Tibial nerve (tissue), 4 donors: Measurements from ENCODE around the gene NNT. TPM values are rescaled to one million over a fixed set of nuclear protein-coding genes. Genes with fewer than 3 reads are reported as not detected.
"Not testable (repeated sequence)": the region's sequence is repeated elsewhere in the genome, so short reads cannot be mapped to it uniquely, and the experiment has no call there.

Source experiments
- DNase-seq, 2 donors: peaks; one replicate each; pipeline ENCODE4 v3.0.0-alpha.2; 2019; ENCODE audit warnings: low spot score in 2 of 2
- H3K27ac ChIP-seq, 4 donors: fragments of 200-600 bp; sonication (generic) in 3 of 4; one replicate each; pipeline ENCODE4 v1.5.1; 2017 to 2019; ENCODE audit warnings: mild to moderate bottlenecking in 1 of 4
- H3K27me3 ChIP-seq, 2 donors: fragments of 200-600 bp; sonication (generic) in 1 of 2; one replicate each; pipeline versions ENCODE4 v1.5.1 to v1.6.0; 2017 to 2019
- H3K36me3 ChIP-seq, 3 donors: fragments of 200-600 bp; sonication (generic); one replicate each; pipeline ENCODE4 v1.5.1; 2018 to 2019
- H3K4me1 ChIP-seq, 4 donors: fragments of 200-600 bp; sonication (generic) in 3 of 4; one replicate each; pipeline ENCODE4 v1.5.1; 2017 to 2019
- H3K4me3 ChIP-seq, 4 donors: fragments of 200-600 bp; sonication (generic) in 3 of 4; one replicate each; pipeline ENCODE4 v1.5.1; 2017 to 2019; ENCODE audit warnings: mild to moderate bottlenecking in 1 of 4, moderate library complexity in 1 of 4
- H3K9me3 ChIP-seq, 4 donors: fragments of 200-600 bp; sonication (generic) in 3 of 4; one replicate each; pipeline ENCODE4 v1.5.1; 2017 to 2019
- EP300 ChIP-seq, 2 donors: sonication (generic); formaldehyde crosslinking; IDR thresholded peaks; one replicate each; pipeline ENCODE4 v1.6.1; 2017; ENCODE audit warnings: antibody characterized with exemption in 2 of 2, mild to moderate bottlenecking in 1 of 2
- POLR2A ChIP-seq, 2 donors: fragments of 450-650 bp; IDR thresholded peaks; one replicate each; pipeline ENCODE4 v1.6.1; 2017; ENCODE audit warnings: antibody characterized with exemption in 2 of 2, mild to moderate bottlenecking in 2 of 2, moderate library complexity in 2 of 2
- WGBS, 2 donors: methylation state at CpG; one replicate each; pipeline ENCODE4 v1.1.5; 2018; 5-methylcytosine and 5-hydroxymethylcytosine counted together
- total RNA-seq, 4 donors: library from RNA; depleted of rRNA; stranded (reverse); fragments of >200 nt; gene quantifications; one replicate each; pipeline ENCODE4 v1.1.0, GENCODE V29; 2016
- TF ChIP-seq, protein P1 (sequence below), 5 experiments: fragments of 200-600 bp in 3 of 5; fragments of 450-650 bp in 2 of 5; sonication (generic) in 3 of 5; IDR thresholded peaks; one replicate each; pipeline ENCODE4 v1.5.1; 2016 to 2019; ENCODE audit warnings: antibody characterized with exemption in 5 of 5, mild to moderate bottlenecking in 3 of 5, moderate library complexity in 2 of 5

NNT gene
- total RNA-seq, 4 donors from 2014 or later: 36.3 to 47.1 (median 42.7) TPM

DNA sequence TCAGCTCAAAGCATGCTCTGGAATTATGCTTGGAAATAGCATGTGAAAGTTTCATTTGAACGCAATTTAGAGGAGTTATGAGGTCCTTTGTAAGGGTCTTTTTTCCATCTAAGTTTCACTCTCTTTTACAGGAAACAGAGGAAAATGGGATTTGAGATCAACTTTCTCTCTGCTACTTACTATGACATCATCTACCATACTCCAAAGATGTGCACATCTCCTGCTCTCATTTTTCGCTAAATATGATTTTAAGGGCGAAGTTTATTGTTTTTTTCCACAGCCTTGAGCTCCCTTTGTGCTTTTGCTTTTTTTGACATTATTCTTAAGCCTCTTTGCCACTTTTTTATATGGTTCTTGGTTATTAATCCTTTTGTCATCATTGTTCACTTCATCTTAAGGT, 125.6 kb downstream of the NNT start:
- Histone ChIP-seq H3K9me3 (no peaks in the 10 kb centered on the region), H3K27me3 (no peaks in the 10 kb centered on the region), H3K4me1 (peaks cover 0 to 10% (median 0%) of the 10 kb centered on the region in 4 donors), H3K36me3 (no peaks in the 10 kb centered on the region), H3K27ac (no peak overlapping the region), H3K4me3 (no peak overlapping the region)
- 76 to 81% methylated on average over 3 of the region's 3 CpGs for WGBS, 2 donors
- no peak for DNase-seq
- TF ChIP-seq, protein P1, sequence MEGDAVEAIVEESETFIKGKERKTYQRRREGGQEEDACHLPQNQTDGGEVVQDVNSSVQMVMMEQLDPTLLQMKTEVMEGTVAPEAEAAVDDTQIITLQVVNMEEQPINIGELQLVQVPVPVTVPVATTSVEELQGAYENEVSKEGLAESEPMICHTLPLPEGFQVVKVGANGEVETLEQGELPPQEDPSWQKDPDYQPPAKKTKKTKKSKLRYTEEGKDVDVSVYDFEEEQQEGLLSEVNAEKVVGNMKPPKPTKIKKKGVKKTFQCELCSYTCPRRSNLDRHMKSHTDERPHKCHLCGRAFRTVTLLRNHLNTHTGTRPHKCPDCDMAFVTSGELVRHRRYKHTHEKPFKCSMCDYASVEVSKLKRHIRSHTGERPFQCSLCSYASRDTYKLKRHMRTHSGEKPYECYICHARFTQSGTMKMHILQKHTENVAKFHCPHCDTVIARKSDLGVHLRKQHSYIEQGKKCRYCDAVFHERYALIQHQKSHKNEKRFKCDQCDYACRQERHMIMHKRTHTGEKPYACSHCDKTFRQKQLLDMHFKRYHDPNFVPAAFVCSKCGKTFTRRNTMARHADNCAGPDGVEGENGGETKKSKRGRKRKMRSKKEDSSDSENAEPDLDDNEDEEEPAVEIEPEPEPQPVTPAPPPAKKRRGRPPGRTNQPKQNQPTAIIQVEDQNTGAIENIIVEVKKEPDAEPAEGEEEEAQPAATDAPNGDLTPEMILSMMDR (IDR thresholded peaks at IDR 0.05): no peak
- no peak for TF ChIP-seq POLR2A (IDR thresholded peaks at IDR 0.05)
- no peak for TF ChIP-seq EP300 (IDR thresholded peaks at IDR 0.05)

GRCh38 chr5:43729846-43730478, 127.0 kb downstream of the NNT start:
- Histone ChIP-seq H3K4me1 (peaks cover 0 to 10% (median 0%) of the 10 kb centered on the region in 4 donors), H3K27ac (no peak overlapping the region), H3K36me3 (no peaks in the 10 kb centered on the region), H3K9me3 (no peaks in the 10 kb centered on the region), H3K27me3 (no peaks in the 10 kb centered on the region), H3K4me3 (no peak overlapping the region)
- 26% methylated on average over 2 of the region's 2 CpGs for WGBS, 2 donors
- TF ChIP-seq, protein P1 (IDR thresholded peaks at IDR 0.05): peak; percentile 44 to 59 (median 48)
- TF ChIP-seq EP300 (IDR thresholded peaks at IDR 0.05): no peak
- no peak for DNase-seq

DNA sequence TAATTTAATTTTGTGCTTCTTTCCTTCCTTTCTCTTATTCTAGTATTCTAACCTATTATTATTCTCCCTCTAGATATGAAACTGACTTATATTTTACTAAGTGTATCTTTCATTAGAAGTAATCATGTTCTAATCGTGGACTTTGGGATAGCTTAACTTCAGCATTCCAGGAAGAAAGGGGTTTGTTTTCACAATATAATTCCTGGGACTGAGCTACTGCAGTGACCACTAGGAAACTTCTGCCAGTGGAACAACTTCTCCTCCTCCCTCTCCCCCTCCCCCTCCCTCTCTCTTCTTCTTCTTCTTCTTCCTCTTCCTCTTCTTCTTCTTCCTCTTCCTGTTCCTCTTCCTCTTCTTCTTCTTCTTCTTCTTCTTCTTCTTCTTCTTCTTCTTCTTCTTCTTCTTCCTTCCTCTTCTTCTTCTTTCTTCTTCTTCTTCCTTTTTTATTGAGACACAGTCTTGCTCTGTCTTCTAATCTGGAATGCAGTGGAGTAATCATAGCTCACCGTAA, 127.9 kb downstream of the NNT start:
- no peaks in the 10 kb centered on the region for H3K36me3 ChIP-seq
- no peaks in the 10 kb centered on the region for H3K9me3 ChIP-seq
- TF ChIP-seq POLR2A (IDR thresholded peaks at IDR 0.05) (no peak), EP300 (IDR thresholded peaks at IDR 0.05) (no peak)
- TF ChIP-seq, protein P1 (IDR thresholded peaks at IDR 0.05): no peak
- peaks cover 0 to 10% (median 0%) of the 10 kb centered on the region in 4 donors for H3K4me1 ChIP-seq
- no peak overlapping the region for H3K4me3 ChIP-seq
- WGBS, 2 donors: 59 to 63% methylated on average over 2 of the region's 2 CpGs
- no peak for DNase-seq
- no peaks in the 10 kb centered on the region for H3K27me3 ChIP-seq
- H3K27ac ChIP-seq: no peak overlapping the region

DNA sequence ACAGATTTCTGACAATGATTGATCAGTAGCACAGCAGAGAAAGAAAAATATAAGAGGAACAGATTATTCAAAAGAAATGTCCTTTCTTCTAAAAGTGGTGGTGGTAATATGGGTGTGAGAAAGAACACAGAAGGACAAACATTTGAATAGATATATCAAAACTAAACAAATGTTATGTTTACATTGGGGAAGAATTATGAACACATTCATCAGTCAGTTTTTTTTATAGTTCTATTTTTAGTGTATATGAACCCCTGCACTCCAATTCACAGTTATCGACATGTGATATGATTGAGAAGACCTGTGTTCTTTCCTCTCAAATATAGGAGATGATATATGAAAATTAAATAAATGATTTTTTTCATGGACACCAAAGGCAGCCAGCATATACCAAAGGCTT, 128.6 kb downstream of the NNT start:
- DNase-seq: no peak
- H3K4me3 ChIP-seq: no peak overlapping the region
- H3K36me3 ChIP-seq: no peaks in the 10 kb centered on the region
- 89 to 92% methylated on average over 1 of the region's 1 CpG for WGBS, 2 donors
- no peaks in the 10 kb centered on the region for H3K9me3 ChIP-seq
- H3K27me3 ChIP-seq: no peaks in the 10 kb centered on the region
- TF ChIP-seq POLR2A (IDR thresholded peaks at IDR 0.05): no peak
- TF ChIP-seq, protein P1 (IDR thresholded peaks at IDR 0.05): no peak
- TF ChIP-seq EP300 (IDR thresholded peaks at IDR 0.05): no peak
- H3K4me1 ChIP-seq: peaks cover 0 to 10% (median 0%) of the 10 kb centered on the region in 4 donors
- H3K27ac ChIP-seq: no peak overlapping the region

- H3K27ac ChIP-seq, H3K4me1 ChIP-seq, H3K36me3 ChIP-seq, H3K27me3 ChIP-seq, H3K4me3 ChIP-seq, DNase-seq: not testable (repeated sequence)
- WGBS, 2 donors: 94 to 96% methylated on average over 5 to 7 of the region's 32 CpGs
- peaks cover 0 to 19% (median 0%) of the 10 kb centered on the region in 4 donors for H3K9me3 ChIP-seq
Observed at GRCh38 chr5:43745923-43746548, 143.1 kb downstream of the NNT start.
